K562 (cell line): Measurements from ENCODE around the gene ZNF584. TPM values are rescaled to one million over a fixed set of nuclear protein-coding genes. Genes with fewer than 3 reads are reported as not detected.

Source experiments
- CBFB ChIP-seq: sonication (generic); formaldehyde crosslinking; IDR thresholded peaks from 2 replicates; pipeline ENCODE4 v1.4.0; 2020; ENCODE audit warnings: mild to moderate bottlenecking, missing genetic modification reagents
- CGGBP1 ChIP-seq: fragments of 250-450 bp; sonication (Bioruptor Pico); IDR thresholded peaks from 2 replicates; pipeline ENCODE4 v1.9.0; 2021; ENCODE audit warnings: mild to moderate bottlenecking
- CTBP1 ChIP-seq: fragments of 450-650 bp; IDR thresholded peaks from 2 replicates; pipeline ENCODE4 v1.6.1; 2016; ENCODE audit warnings: borderline replicate concordance
- E2F1 ChIP-seq: sonication (generic); formaldehyde crosslinking; IDR thresholded peaks from 2 replicates; pipeline ENCODE4 v1.8.1; 2023; ENCODE audit warnings: mild to moderate bottlenecking, missing genetic modification reagents, moderate library complexity
- EHMT2 ChIP-seq: fragments of 450-650 bp; IDR thresholded peaks from 2 replicates; pipeline ENCODE4 v1.6.1; 2018; ENCODE audit warnings: antibody characterized with exemption
- ELF1 ChIP-seq: fragments of 200-800 bp; sonication (Bioruptor generic); IDR thresholded peaks from 2 replicates; pipeline ENCODE4 v1.6.1; 2016; ENCODE audit warnings: missing genetic modification characterization, missing compliant biosample characterization
- HDAC2 ChIP-seq: fragments of 450-650 bp; IDR thresholded peaks from 2 replicates; pipeline ENCODE4 v1.6.1; 2016; ENCODE audit warnings: mild to moderate bottlenecking
- HNRNPL ChIP-seq: fragments of 200-400 bp; formaldehyde crosslinking; IDR thresholded peaks from 2 replicates; pipeline ENCODE4 v1.6.1; 2017; ENCODE audit warnings: low read depth, mild to moderate bottlenecking, low read length
- HOMEZ ChIP-seq: fragments of 250-450 bp; sonication (Bioruptor Pico); IDR thresholded peaks from 2 replicates; pipeline ENCODE4 v1.4.0; 2020; ENCODE audit warnings: mild to moderate bottlenecking, moderate library complexity
- KAT7 ChIP-seq: sonication (generic); formaldehyde crosslinking; IDR thresholded peaks from 2 replicates; pipeline ENCODE4 v1.8.0; 2022; ENCODE audit warnings: missing genetic modification reagents, mild to moderate bottlenecking, borderline replicate concordance
- KDM2B ChIP-seq: fragments of 250-450 bp; sonication (Bioruptor Pico); IDR thresholded peaks from 2 replicates; pipeline ENCODE4 v1.8.0; 2021; ENCODE audit warnings: mild to moderate bottlenecking, moderate library complexity
- MTA2 ChIP-seq: fragments of 450-650 bp; IDR thresholded peaks from 2 replicates; pipeline ENCODE4 v1.6.1; 2016; ENCODE audit warnings: low read depth
- MXD1 ChIP-seq: fragments of 250-450 bp; sonication (Bioruptor Pico); IDR thresholded peaks from 2 replicates; pipeline ENCODE4 v1.8.0; 2021; ENCODE audit warnings: borderline replicate concordance, mild to moderate bottlenecking, moderate library complexity; ENCODE audit not compliant: poor library complexity, severe bottlenecking
- NFE2 ChIP-seq: IDR thresholded peaks from 2 replicates; pipeline ENCODE4 v1.6.1; 2014; ENCODE audit warnings: antibody characterized with exemption, low read depth
- NRF1 ChIP-seq, 2 experiments: fragments of 450-650 bp; IDR thresholded peaks in 1 of 2; conservative IDR thresholded peaks in 1 of 2; 2 replicates each; pipeline ENCODE4 v1.6.1; 2014; ENCODE audit warnings: mild to moderate bottlenecking in 2 of 2
- RFX5 ChIP-seq: IDR thresholded peaks from 2 replicates; pipeline ENCODE4 v1.6.1; 2011; ENCODE audit warnings: low read depth, mild to moderate bottlenecking, improper control_type of control experiment, low read length
- SIN3B ChIP-seq: fragments of 450-650 bp; IDR thresholded peaks from 2 replicates; pipeline ENCODE4 v1.6.1; 2017; ENCODE audit warnings: low read depth, mild to moderate bottlenecking, moderate library complexity
- SREBF1 ChIP-seq: fragments of 150-350 bp; IDR thresholded peaks from 2 replicates; pipeline ENCODE4 v1.6.1; 2014; ENCODE audit warnings: antibody characterized with exemption, low read depth, low read length, borderline replicate concordance
- ZNF311 ChIP-seq: fragments of 250-450 bp; sonication (Bioruptor Pico); IDR thresholded peaks from 2 replicates; pipeline ENCODE4 v1.4.0; 2020; ENCODE audit warnings: mild to moderate bottlenecking, moderate library complexity
- polyA plus RNA-seq, 8 experiments: library from polyadenylated mRNA; depleted of rRNA in 4 of 8; stranded (reverse) in 5 of 8; unstranded in 3 of 8; fragments of >200 nt; fragmentation: Nextera tagmentation in 2 of 8; fragmentation: Illumina TruSeq in 1 of 8; extraction: Ambion mirVana in 2 of 8; extraction: Trizol in 1 of 8; gene quantifications; 2 replicates each; pipeline versions ENCODE4 v1.2.1 to v1.2.3, GENCODE V29; 2011 to 2014; ENCODE audit warnings: inconsistent platforms in 1 of 8, missing spikeins in 1 of 8
- total RNA-seq, 7 experiments: library from RNA; depleted of rRNA in 6 of 7; stranded (reverse); fragments of >200 nt in 6 of 7; fragmentation: Illumina TruSeq in 2 of 7; extraction: Trizol in 2 of 7; gene quantifications; 2 replicates each; pipeline versions ENCODE4 v1.2.1 to v1.2.3, GENCODE V29; 2011 to 2021; ENCODE audit warnings: low replicate concordance in 1 of 7
- TF ChIP-seq, protein P1 (sequence below): sonication (generic); formaldehyde crosslinking; IDR thresholded peaks from 2 replicates; pipeline ENCODE4 v1.8.0; 2022; ENCODE audit warnings: missing genetic modification reagents, mild to moderate bottlenecking, borderline replicate concordance
- TF ChIP-seq, protein P2 (sequence below): sonication (generic); formaldehyde crosslinking; IDR thresholded peaks from 2 replicates; pipeline ENCODE4 v1.5.0; 2020; ENCODE audit warnings: missing genetic modification reagents

ZNF584 gene
- total and polyA plus RNA-seq, 9 of the 15 experiments (the other 6 are each of a cell fraction or from before 2014, with no cell fraction given) = 5.8 to 43.4 (median 24.6) TPM

GRCh38 chr19:58386576-58387337 lies 21.7 kb upstream of the ZNF584 start, which contains the start of gene RPS5 (continued):
- TF ChIP-seq RFX5 (0 out of 2 replicates have a peak, but pooled peaks have one; percentile 45), NFE2 (0 out of 2 replicates have a peak, but pooled peaks have one; percentile 3), ZNF311 (CRISPR knock-in tag) (no peak), MXD1 (CRISPR knock-in tag) (peak; percentile 91), KAT7 (CRISPR knock-in tag) (peak; percentile 93; the same call in 1 of the 2 replicates), SREBF1 (peak; percentile 56; the same call in 1 of the 2 replicates), HDAC2 (peak; percentile 71; the same call in 1 of the 2 replicates), KDM2B (CRISPR knock-in tag) (0 out of 2 replicates have a peak, but pooled peaks have one; percentile 43), NRF1 (conservative IDR thresholded peaks at IDR 0.05 in 1 of 2, IDR thresholded peaks at IDR 0.05 in 1 of 2) (peak; percentile 96 to 97), E2F1 (CRISPR knock-in tag) (0 out of 2 replicates have a peak, but pooled peaks have one; percentile 46), CBFB (CRISPR knock-in tag) (no peak; the same call in 1 of the 2 replicates), CTBP1 (peak; percentile 36; the same call in 1 of the 2 replicates), SIN3B (0 out of 2 replicates have a peak, but pooled peaks have one; percentile 64), HOMEZ (no peak), EHMT2 (no peak), CGGBP1 (CRISPR knock-in tag) (no peak), ELF1 (tag) (peak; percentile 94), HNRNPL (peak; percentile 71; the same call in 1 of the 2 replicates), MTA2 (peak; percentile 83)
- TF ChIP-seq, protein P1, sequence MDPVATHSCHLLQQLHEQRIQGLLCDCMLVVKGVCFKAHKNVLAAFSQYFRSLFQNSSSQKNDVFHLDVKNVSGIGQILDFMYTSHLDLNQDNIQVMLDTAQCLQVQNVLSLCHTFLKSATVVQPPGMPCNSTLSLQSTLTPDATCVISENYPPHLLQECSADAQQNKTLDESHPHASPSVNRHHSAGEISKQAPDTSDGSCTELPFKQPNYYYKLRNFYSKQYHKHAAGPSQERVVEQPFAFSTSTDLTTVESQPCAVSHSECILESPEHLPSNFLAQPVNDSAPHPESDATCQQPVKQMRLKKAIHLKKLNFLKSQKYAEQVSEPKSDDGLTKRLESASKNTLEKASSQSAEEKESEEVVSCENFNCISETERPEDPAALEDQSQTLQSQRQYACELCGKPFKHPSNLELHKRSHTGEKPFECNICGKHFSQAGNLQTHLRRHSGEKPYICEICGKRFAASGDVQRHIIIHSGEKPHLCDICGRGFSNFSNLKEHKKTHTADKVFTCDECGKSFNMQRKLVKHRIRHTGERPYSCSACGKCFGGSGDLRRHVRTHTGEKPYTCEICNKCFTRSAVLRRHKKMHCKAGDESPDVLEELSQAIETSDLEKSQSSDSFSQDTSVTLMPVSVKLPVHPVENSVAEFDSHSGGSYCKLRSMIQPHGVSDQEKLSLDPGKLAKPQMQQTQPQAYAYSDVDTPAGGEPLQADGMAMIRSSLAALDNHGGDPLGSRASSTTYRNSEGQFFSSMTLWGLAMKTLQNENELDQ (CRISPR knock-in tag) = no peak
- TF ChIP-seq, protein P2, sequence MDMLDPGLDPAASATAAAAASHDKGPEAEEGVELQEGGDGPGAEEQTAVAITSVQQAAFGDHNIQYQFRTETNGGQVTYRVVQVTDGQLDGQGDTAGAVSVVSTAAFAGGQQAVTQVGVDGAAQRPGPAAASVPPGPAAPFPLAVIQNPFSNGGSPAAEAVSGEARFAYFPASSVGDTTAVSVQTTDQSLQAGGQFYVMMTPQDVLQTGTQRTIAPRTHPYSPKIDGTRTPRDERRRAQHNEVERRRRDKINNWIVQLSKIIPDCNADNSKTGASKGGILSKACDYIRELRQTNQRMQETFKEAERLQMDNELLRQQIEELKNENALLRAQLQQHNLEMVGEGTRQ (CRISPR knock-in tag) = 0 out of 2 replicates have a peak, but pooled peaks have one; percentile 12
